Liver (tissue), 9 donors: Measurements from ENCODE around the gene ZNF282. TPM values are rescaled to one million over a fixed set of nuclear protein-coding genes. Genes with fewer than 3 reads are reported as not detected.

Source experiments
- DNase-seq: peaks from one replicate; pipeline ENCODE4 v3.0.0-alpha.2; 2017; ENCODE audit warnings: low spot score
- H3K27ac ChIP-seq, 2 donors: one replicate each; pipeline ENCODE4 v1.7.0; 2013; ENCODE audit warnings: inconsistent platforms in 2 of 2, low read length in 2 of 2, control low read depth in 1 of 2, low read depth in 1 of 2, mild to moderate bottlenecking in 1 of 2
- H3K27me3 ChIP-seq, 4 donors: one replicate each; pipeline versions ENCODE4 v1.6.1 to v1.7.0; 2013; ENCODE audit warnings: low read length in 3 of 4, inconsistent platforms in 1 of 4, mild to moderate bottlenecking in 1 of 4, moderate library complexity in 1 of 4; ENCODE audit not compliant: control insufficient read depth in 4 of 4, insufficient read depth in 4 of 4
- H3K36me3 ChIP-seq, 4 donors: one replicate each; pipeline versions ENCODE4 v1.6.1 to v1.7.0; 2013; ENCODE audit warnings: low read length in 3 of 4, mild to moderate bottlenecking in 3 of 4, low read depth in 1 of 4, moderate library complexity in 1 of 4; ENCODE audit not compliant: control insufficient read depth in 4 of 4, insufficient read depth in 3 of 4
- H3K4me1 ChIP-seq, 4 donors: one replicate each; pipeline versions ENCODE4 v1.6.1 to v1.7.0; 2013; ENCODE audit warnings: low read length in 3 of 4, mild to moderate bottlenecking in 3 of 4, moderate library complexity in 1 of 4; ENCODE audit not compliant: control insufficient read depth in 4 of 4, insufficient read depth in 4 of 4
- H3K4me3 ChIP-seq, 3 donors: one replicate each; pipeline versions ENCODE4 v1.6.1 to v1.7.0; 2013; ENCODE audit warnings: low read length in 3 of 3, control low read depth in 1 of 3, low read depth in 1 of 3, mild to moderate bottlenecking in 1 of 3
- H3K9ac ChIP-seq, 2 donors: one replicate each; pipeline ENCODE4 v1.7.0; 2013; ENCODE audit warnings: low read length in 2 of 2, mild to moderate bottlenecking in 2 of 2, moderate library complexity in 2 of 2, control low read depth in 1 of 2, low read depth in 1 of 2
- H3K9me3 ChIP-seq, 4 donors: one replicate each; pipeline versions ENCODE4 v1.6.1 to v1.7.0; 2013; ENCODE audit warnings: low read length in 3 of 4; ENCODE audit not compliant: control insufficient read depth in 4 of 4
- ATF3 ChIP-seq: IDR thresholded peaks from 2 replicates; pipeline ENCODE4 v1.6.1; 2016; ENCODE audit warnings: antibody characterized with exemption
- EGR1 ChIP-seq, 2 donors: IDR thresholded peaks; 2 replicates each; pipeline ENCODE4 v1.6.1; 2016 to 2018; ENCODE audit warnings: antibody characterized with exemption in 2 of 2, low read depth in 2 of 2
- FOXA1 ChIP-seq: IDR thresholded peaks from 2 replicates; pipeline ENCODE4 v1.6.1; 2016; ENCODE audit warnings: antibody characterized with exemption
- FOXA2 ChIP-seq: IDR thresholded peaks from 2 replicates; pipeline ENCODE4 v1.6.1; 2016; ENCODE audit warnings: antibody characterized with exemption
- GABPA ChIP-seq, 2 donors: IDR thresholded peaks in 1 of 2; conservative IDR thresholded peaks in 1 of 2; 2 replicates each; pipeline ENCODE4 v1.6.1; 2016; ENCODE audit warnings: antibody characterized with exemption in 2 of 2, mild to moderate bottlenecking in 1 of 2, moderate library complexity in 1 of 2
- HNF4A ChIP-seq, 2 donors: conservative IDR thresholded peaks; 2 replicates each; pipeline ENCODE4 v1.6.1; 2016; ENCODE audit warnings: antibody characterized with exemption in 2 of 2, mild to moderate bottlenecking in 2 of 2
- HNF4G ChIP-seq: IDR thresholded peaks from 2 replicates; pipeline ENCODE4 v1.6.1; 2016; ENCODE audit warnings: antibody characterized with exemption
- JUND ChIP-seq, 2 donors: IDR thresholded peaks; 2 replicates each; pipeline ENCODE4 v1.6.1; 2016; ENCODE audit warnings: antibody characterized with exemption in 2 of 2
- NR2F2 ChIP-seq: IDR thresholded peaks from 2 replicates; pipeline ENCODE4 v1.6.1; 2016; ENCODE audit warnings: antibody characterized with exemption
- RAD21 ChIP-seq, 2 donors: IDR thresholded peaks; 2 replicates each; pipeline ENCODE4 v1.6.1; 2016; ENCODE audit warnings: antibody characterized with exemption in 2 of 2, mild to moderate bottlenecking in 2 of 2
- RXRA ChIP-seq, 2 donors: IDR thresholded peaks; 2 replicates each; pipeline ENCODE4 v1.6.1; 2017 to 2018; ENCODE audit warnings: antibody characterized with exemption in 2 of 2, mild to moderate bottlenecking in 1 of 2
- SP1 ChIP-seq: IDR thresholded peaks from 2 replicates; pipeline ENCODE4 v1.6.1; 2018; ENCODE audit warnings: antibody characterized with exemption, mild to moderate bottlenecking
- TAF1 ChIP-seq: conservative IDR thresholded peaks from 2 replicates; pipeline ENCODE4 v1.6.1; 2016; ENCODE audit warnings: antibody characterized with exemption, mild to moderate bottlenecking
- YY1 ChIP-seq: IDR thresholded peaks from 2 replicates; pipeline ENCODE4 v1.6.1; 2016; ENCODE audit warnings: antibody characterized with exemption, mild to moderate bottlenecking
- ZBTB33 ChIP-seq: IDR thresholded peaks from 2 replicates; pipeline ENCODE4 v1.6.1; 2016; ENCODE audit warnings: antibody characterized with exemption
- WGBS: extraction: QIAGEN DNeasy Blood & Tissue Kit; methylation state at CpG from one replicate; pipeline ENCODE4 v1.1.7; 2013; 5-methylcytosine and 5-hydroxymethylcytosine counted together
- polyA plus RNA-seq, 2 donors: library from polyadenylated mRNA; stranded (reverse) in 1 of 2; unstranded in 1 of 2; fragments of 200-250 nt in 1 of 2; fragments of >200 nt in 1 of 2; fragmentation: Nextera tagmentation in 1 of 2; extraction: Ambion mirVana in 1 of 2; gene quantifications; one replicate each; pipeline versions ENCODE4 v1.2.1 to v1.2.3, GENCODE V29; 2013 to 2015
- total RNA-seq, 2 donors: library from RNA; depleted of rRNA; stranded (reverse); fragments of >200 nt; gene quantifications; one replicate each; pipeline ENCODE4 v1.2.3, GENCODE V29; 2014
- TF ChIP-seq, protein P1 (sequence below): fragments of 150-350 bp; IDR thresholded peaks from 2 replicates; pipeline ENCODE4 v1.5.1; 2017; ENCODE audit warnings: improper control_type of control experiment, low read depth, low read length; ENCODE audit not compliant: missing input control
- TF ChIP-seq, protein P2 (sequence below): IDR thresholded peaks from 2 replicates; pipeline ENCODE4 v1.6.1; 2016; ENCODE audit warnings: antibody characterized with exemption, mild to moderate bottlenecking
- TF ChIP-seq, protein P3 (sequence below): IDR thresholded peaks from 2 replicates; pipeline ENCODE4 v1.6.1; 2016; ENCODE audit warnings: antibody characterized with exemption
- donor health status: healthy.
- donor health status: healthy.
- donor health status: healthy.
- donor health status: healthy.
- donor health status: healthy.

The ZNF282 gene
- total and polyA plus RNA-seq, 4 donors: 2.0 to 78.6 (median 13.1) TPM

DNA sequence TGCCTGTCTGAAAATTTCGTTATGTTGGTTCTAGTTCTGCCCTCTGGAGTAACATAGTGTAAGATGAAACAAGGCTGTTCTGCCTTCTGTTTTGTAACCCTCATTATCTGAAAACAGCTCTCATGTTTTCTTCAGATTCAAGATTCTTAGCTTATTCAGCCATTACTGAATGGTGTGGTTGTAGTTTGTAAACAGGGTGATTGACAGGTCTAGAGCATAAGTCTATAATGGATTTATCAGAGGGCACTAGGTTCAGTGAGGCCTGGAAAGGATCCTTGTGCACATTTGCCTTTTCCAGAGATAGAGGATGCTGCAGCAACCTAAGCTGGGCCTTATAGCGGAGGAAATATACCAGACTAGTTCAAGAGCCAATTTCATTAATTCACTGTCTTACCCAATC lies 42.0 kb upstream of the ZNF282 start:
- TF ChIP-seq RAD21 (IDR thresholded peaks at IDR 0.05): no peak
- no peak for TF ChIP-seq HNF4G
- TF ChIP-seq RXRA (IDR thresholded peaks at IDR 0.05): no peak
- no peak for TF ChIP-seq TAF1
- TF ChIP-seq GABPA (IDR thresholded peaks at IDR 0.05 in 1 of 2, conservative IDR thresholded peaks at IDR 0.05 in 1 of 2): no peak
- TF ChIP-seq ATF3: no peak
- no peak for TF ChIP-seq HNF4A (conservative IDR thresholded peaks at IDR 0.05)
- no peak for TF ChIP-seq ZBTB33
- no peak for TF ChIP-seq JUND (IDR thresholded peaks at IDR 0.05)
- TF ChIP-seq, protein P1, sequence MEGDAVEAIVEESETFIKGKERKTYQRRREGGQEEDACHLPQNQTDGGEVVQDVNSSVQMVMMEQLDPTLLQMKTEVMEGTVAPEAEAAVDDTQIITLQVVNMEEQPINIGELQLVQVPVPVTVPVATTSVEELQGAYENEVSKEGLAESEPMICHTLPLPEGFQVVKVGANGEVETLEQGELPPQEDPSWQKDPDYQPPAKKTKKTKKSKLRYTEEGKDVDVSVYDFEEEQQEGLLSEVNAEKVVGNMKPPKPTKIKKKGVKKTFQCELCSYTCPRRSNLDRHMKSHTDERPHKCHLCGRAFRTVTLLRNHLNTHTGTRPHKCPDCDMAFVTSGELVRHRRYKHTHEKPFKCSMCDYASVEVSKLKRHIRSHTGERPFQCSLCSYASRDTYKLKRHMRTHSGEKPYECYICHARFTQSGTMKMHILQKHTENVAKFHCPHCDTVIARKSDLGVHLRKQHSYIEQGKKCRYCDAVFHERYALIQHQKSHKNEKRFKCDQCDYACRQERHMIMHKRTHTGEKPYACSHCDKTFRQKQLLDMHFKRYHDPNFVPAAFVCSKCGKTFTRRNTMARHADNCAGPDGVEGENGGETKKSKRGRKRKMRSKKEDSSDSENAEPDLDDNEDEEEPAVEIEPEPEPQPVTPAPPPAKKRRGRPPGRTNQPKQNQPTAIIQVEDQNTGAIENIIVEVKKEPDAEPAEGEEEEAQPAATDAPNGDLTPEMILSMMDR: no peak
- TF ChIP-seq, protein P2, sequence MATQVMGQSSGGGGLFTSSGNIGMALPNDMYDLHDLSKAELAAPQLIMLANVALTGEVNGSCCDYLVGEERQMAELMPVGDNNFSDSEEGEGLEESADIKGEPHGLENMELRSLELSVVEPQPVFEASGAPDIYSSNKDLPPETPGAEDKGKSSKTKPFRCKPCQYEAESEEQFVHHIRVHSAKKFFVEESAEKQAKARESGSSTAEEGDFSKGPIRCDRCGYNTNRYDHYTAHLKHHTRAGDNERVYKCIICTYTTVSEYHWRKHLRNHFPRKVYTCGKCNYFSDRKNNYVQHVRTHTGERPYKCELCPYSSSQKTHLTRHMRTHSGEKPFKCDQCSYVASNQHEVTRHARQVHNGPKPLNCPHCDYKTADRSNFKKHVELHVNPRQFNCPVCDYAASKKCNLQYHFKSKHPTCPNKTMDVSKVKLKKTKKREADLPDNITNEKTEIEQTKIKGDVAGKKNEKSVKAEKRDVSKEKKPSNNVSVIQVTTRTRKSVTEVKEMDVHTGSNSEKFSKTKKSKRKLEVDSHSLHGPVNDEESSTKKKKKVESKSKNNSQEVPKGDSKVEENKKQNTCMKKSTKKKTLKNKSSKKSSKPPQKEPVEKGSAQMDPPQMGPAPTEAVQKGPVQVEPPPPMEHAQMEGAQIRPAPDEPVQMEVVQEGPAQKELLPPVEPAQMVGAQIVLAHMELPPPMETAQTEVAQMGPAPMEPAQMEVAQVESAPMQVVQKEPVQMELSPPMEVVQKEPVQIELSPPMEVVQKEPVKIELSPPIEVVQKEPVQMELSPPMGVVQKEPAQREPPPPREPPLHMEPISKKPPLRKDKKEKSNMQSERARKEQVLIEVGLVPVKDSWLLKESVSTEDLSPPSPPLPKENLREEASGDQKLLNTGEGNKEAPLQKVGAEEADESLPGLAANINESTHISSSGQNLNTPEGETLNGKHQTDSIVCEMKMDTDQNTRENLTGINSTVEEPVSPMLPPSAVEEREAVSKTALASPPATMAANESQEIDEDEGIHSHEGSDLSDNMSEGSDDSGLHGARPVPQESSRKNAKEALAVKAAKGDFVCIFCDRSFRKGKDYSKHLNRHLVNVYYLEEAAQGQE: no peak
- no peak for TF ChIP-seq FOXA2
- TF ChIP-seq SP1: no peak
- no peak for TF ChIP-seq FOXA1
- TF ChIP-seq YY1: no peak
- no peak overlapping the region for H3K4me3 ChIP-seq
- no peak overlapping the region for H3K9ac ChIP-seq
- peaks cover 5 to 11% (median 8%) of the 10 kb centered on the region in 4 donors for H3K36me3 ChIP-seq
- H3K9me3 ChIP-seq: no peaks in the 10 kb centered on the region
- 91% methylated on average over 2 of the region's 2 CpGs for WGBS
- H3K27me3 ChIP-seq: no peaks in the 10 kb centered on the region
- no peak for DNase-seq
- H3K4me1 ChIP-seq: peaks cover 0 to 4% (median 2%) of the 10 kb centered on the region in 4 donors
- no peak overlapping the region for H3K27ac ChIP-seq

- Histone ChIP-seq H3K4me3 (no peak overlapping the region), H3K4me1 (no peaks in the 10 kb centered on the region), H3K27ac (no peak overlapping the region), H3K9ac (no peak overlapping the region), H3K36me3 (peaks cover 5 to 11% (median 8%) of the 10 kb centered on the region in 4 donors), H3K27me3 (no peaks in the 10 kb centered on the region), H3K9me3 (no peaks in the 10 kb centered on the region)
- WGBS: 97% methylated on average over 11 of the region's 11 CpGs
- no peak for DNase-seq
- TF ChIP-seq, protein P2: no peak
- TF ChIP-seq TAF1 (no peak), EGR1 (IDR thresholded peaks at IDR 0.05; ENCODE audit: low read depth in 2 of 2) (no peak), HNF4A (conservative IDR thresholded peaks at IDR 0.05) (no peak), JUND (IDR thresholded peaks at IDR 0.05) (no peak), FOXA1 (no peak), SP1 (no peak), FOXA2 (no peak), GABPA (IDR thresholded peaks at IDR 0.05 in 1 of 2, conservative IDR thresholded peaks at IDR 0.05 in 1 of 2) (no peak), RAD21 (IDR thresholded peaks at IDR 0.05) (no peak), NR2F2 (no peak), YY1 (no peak), RXRA (IDR thresholded peaks at IDR 0.05) (no peak)
- TF ChIP-seq, protein P1: no peak
- TF ChIP-seq, protein P3, sequence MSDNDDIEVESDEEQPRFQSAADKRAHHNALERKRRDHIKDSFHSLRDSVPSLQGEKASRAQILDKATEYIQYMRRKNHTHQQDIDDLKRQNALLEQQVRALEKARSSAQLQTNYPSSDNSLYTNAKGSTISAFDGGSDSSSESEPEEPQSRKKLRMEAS: no peak
These were observed 41.3 kb upstream of the ZNF282 start for GRCh38 chr7:149154056-149154455.
